H1 (cell line): ENCODE results near the gene BCL2L11.
A peak's percentile ranks its signal among the peaks of the same experiment; 100 is the strongest.

Source experiments
- EZH2 ChIP-seq: fragments of 200-600 bp; sonication (generic); IDR thresholded peaks from 2 replicates; pipeline ENCODE4 v1.7.1; 2012; ENCODE audit warnings: low read depth, mild to moderate bottlenecking, moderate library complexity, low read length, inconsistent platforms; ENCODE audit not compliant: severe bottlenecking
- POLR2A ChIP-seq, 2 experiments: IDR thresholded peaks; 1 replicate in 1 of 2; 2 replicates in 1 of 2; pipeline ENCODE4 v1.6.1; 2011; ENCODE audit warnings: low read depth in 2 of 2, low read length in 2 of 2, mild to moderate bottlenecking in 2 of 2; ENCODE audit errors: control extremely low read depth in 1 of 2
- SIN3A ChIP-seq, 2 experiments: IDR thresholded peaks in 1 of 2; conservative IDR thresholded peaks in 1 of 2; 2 replicates each; pipeline ENCODE4 v1.6.1; 2011 to 2012; ENCODE audit warnings: low read length in 2 of 2, improper control_type of control experiment in 1 of 2, low read depth in 1 of 2, mild to moderate bottlenecking in 1 of 2
- TAF1 ChIP-seq: IDR thresholded peaks from 2 replicates; pipeline ENCODE4 v1.6.1; 2011; ENCODE audit warnings: mild to moderate bottlenecking, low read depth, low read length
- YY1 ChIP-seq: IDR thresholded peaks from 2 replicates; pipeline ENCODE4 v1.6.1; 2011; ENCODE audit warnings: low read depth, mild to moderate bottlenecking, low read length
- TF ChIP-seq, protein P1 (sequence below), 3 experiments: IDR thresholded peaks; 1 replicate in 2 of 3; 2 replicates in 1 of 3; pipeline versions ENCODE4 v1.5.1 to v1.6.1; 2011; ENCODE audit warnings: low read length in 3 of 3, mild to moderate bottlenecking in 3 of 3, inconsistent platforms in 2 of 3, low read depth in 1 of 3, moderate library complexity in 1 of 3; ENCODE audit not compliant: insufficient read depth in 1 of 3; ENCODE audit errors: control extremely low read depth in 1 of 3

DNA sequence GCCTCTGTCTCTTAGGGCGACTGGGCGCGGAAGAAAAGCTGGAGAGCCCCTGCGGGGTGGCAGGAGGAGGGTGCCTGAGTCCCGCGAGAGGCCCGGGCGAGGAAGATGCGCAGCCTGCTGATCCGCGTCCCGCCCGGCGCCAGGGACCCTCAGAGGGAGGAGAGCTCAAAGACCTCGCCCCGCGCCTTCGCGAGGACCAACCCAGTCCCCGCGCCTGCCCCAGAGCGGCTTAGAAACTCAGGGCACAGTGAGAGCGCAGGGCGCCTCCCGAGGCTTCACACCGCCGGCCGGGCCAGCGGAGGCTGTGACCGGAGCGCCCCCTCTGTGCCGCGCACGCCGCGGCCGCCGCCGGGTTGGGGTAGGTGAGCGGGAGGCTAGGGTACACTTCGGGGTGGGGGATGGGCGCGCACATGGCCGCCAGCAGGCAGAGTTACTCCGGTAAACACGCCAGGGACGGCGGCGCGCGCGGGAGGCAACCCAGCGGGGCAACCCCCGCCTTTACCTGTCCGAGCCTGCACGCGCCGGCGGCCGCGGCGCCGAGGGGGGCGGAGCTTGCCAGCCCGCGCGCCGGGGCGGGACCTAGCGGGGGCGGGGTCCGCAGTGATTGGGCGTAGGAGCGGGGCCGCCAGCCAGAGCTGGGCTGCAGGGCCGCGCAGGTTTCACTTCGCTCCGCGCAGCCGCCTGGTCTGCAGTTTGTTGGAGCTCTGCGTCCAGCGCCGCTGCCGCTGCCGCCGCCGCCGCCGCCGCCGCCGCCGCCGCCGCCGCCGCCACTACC lies at the start of gene BCL2L11:
- TF ChIP-seq, protein P1, sequence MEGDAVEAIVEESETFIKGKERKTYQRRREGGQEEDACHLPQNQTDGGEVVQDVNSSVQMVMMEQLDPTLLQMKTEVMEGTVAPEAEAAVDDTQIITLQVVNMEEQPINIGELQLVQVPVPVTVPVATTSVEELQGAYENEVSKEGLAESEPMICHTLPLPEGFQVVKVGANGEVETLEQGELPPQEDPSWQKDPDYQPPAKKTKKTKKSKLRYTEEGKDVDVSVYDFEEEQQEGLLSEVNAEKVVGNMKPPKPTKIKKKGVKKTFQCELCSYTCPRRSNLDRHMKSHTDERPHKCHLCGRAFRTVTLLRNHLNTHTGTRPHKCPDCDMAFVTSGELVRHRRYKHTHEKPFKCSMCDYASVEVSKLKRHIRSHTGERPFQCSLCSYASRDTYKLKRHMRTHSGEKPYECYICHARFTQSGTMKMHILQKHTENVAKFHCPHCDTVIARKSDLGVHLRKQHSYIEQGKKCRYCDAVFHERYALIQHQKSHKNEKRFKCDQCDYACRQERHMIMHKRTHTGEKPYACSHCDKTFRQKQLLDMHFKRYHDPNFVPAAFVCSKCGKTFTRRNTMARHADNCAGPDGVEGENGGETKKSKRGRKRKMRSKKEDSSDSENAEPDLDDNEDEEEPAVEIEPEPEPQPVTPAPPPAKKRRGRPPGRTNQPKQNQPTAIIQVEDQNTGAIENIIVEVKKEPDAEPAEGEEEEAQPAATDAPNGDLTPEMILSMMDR (IDR thresholded peaks at IDR 0.05; ENCODE audit: control extremely low read depth in 1 of 3, insufficient read depth in 1 of 3, low read depth in 1 of 3, low read length in 3 of 3), result no peak
- TF ChIP-seq SIN3A (conservative IDR thresholded peaks at IDR 0.05 in 1 of 2, IDR thresholded peaks at IDR 0.05 in 1 of 2; ENCODE audit: low read depth in 1 of 2, low read length in 2 of 2) (peak in 1 of 2 experiments; percentile 17; a peak in 1 of 4 replicates), EZH2 (no peak), YY1 (no peak), POLR2A (IDR thresholded peaks at IDR 0.05; ENCODE audit: control extremely low read depth in 1 of 2, low read depth in 2 of 2, low read length in 2 of 2) (peak in 1 of 2 experiments; percentile 95; a peak in 2 of 3 replicates), TAF1 (peak; percentile 98)
